Mucosa of descending colon (tissue), 3 donors: Measurements from ENCODE around the gene NNT. TPM values are rescaled to one million over a fixed set of nuclear protein-coding genes. Genes with fewer than 3 reads are reported as not detected.

Experiments
- ATAC-seq: fragments of 200-7000 bp; cut with Tn5 transposase; one replicate; pipeline ENCODE4 v1.9.1; 2020; ENCODE audit warnings: mild to moderate bottlenecking, moderate library complexity
- DNase-seq, 3 donors: peaks; one replicate each; pipeline ENCODE4 v3.0.0-alpha.2; 2020
- H3K36me3 ChIP-seq: fragments of 200-600 bp; one replicate; pipeline ENCODE4 v1.8.0; 2021; ENCODE audit warnings: low read depth, mild to moderate bottlenecking
- H3K4me1 ChIP-seq: fragments of 200-600 bp; one replicate; pipeline ENCODE4 v1.8.0; 2021; ENCODE audit warnings: low read depth, mild to moderate bottlenecking
- H3K4me3 ChIP-seq: fragments of 200-600 bp; one replicate; pipeline ENCODE4 v1.8.0; 2021; ENCODE audit warnings: mild to moderate bottlenecking
- H3K9me3 ChIP-seq: fragments of 200-600 bp; one replicate; pipeline ENCODE4 v1.8.0; 2021; ENCODE audit warnings: mild to moderate bottlenecking
- intact Hi-C, 2 donors: fragments of 100-400 bp; cut with DNase I in 1 of 2; cut with micrococcal nuclease in 1 of 2; formaldehyde crosslinking; loops; one replicate each; pipeline versions ENCODE4 v1.11.0 to v1.11.1; 2022; cut with DNase I, micrococcal nuclease
- total RNA-seq, 3 donors: library from RNA; stranded (reverse); fragmentation: NEBNext Ultra II Directional in 2 of 3; extraction: Animal tissue kit (Norgen Biotek cat#: 25700) in 2 of 3; gene quantifications; one replicate each; pipeline versions ENCODE4 v1.2.1 to v1.2.4, GENCODE V29; 2021 to 2023
- TF ChIP-seq, protein P1 (sequence below): fragments of 200-600 bp; IDR thresholded peaks from one replicate; pipeline ENCODE4 v1.8.0; 2022; ENCODE audit warnings: antibody characterized with exemption, mild to moderate bottlenecking
- donor health status: DM: no; HTN: no; CAD: no; lungs with moderate emphysema.
- donor health status: DM: no; HTN: no; CAD: no.
- donor health status: DM: no; HTN: yes; CAD: no.

NNT gene
- total RNA-seq, 3 donors from 2014 or later, result 111 to 121 (median 119) TPM

DNA sequence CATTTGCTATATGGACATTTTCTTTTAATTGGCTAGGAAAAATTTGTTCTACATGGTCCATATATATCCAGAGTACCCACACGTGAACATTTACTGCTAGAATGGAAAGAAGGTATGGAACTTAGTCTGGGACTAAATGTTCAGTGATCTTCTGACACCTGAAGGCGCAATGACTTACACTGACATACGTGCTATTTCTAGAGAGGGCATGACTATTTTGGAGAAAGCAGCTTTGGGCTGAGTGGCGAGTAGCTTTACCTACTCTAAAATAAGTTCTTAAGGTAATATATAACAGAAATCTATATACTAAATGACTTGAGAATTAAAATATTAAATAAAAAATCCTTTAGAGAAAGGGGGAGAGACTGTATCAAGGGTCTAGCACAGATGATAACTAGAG lies 10.4 kb downstream of the NNT start:
- Histone ChIP-seq H3K4me3 (no peak overlapping the region), H3K9me3 (no peaks in the 10 kb centered on the region), H3K4me1 (no peaks in the 10 kb centered on the region), H3K36me3 (peaks cover 4% of the 10 kb centered on the region)
- DNase-seq (no peak), ATAC-seq (no peak)
- TF ChIP-seq, protein P1, sequence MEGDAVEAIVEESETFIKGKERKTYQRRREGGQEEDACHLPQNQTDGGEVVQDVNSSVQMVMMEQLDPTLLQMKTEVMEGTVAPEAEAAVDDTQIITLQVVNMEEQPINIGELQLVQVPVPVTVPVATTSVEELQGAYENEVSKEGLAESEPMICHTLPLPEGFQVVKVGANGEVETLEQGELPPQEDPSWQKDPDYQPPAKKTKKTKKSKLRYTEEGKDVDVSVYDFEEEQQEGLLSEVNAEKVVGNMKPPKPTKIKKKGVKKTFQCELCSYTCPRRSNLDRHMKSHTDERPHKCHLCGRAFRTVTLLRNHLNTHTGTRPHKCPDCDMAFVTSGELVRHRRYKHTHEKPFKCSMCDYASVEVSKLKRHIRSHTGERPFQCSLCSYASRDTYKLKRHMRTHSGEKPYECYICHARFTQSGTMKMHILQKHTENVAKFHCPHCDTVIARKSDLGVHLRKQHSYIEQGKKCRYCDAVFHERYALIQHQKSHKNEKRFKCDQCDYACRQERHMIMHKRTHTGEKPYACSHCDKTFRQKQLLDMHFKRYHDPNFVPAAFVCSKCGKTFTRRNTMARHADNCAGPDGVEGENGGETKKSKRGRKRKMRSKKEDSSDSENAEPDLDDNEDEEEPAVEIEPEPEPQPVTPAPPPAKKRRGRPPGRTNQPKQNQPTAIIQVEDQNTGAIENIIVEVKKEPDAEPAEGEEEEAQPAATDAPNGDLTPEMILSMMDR, result no peak
- intact Hi-C loops, result no loop called here

DNA sequence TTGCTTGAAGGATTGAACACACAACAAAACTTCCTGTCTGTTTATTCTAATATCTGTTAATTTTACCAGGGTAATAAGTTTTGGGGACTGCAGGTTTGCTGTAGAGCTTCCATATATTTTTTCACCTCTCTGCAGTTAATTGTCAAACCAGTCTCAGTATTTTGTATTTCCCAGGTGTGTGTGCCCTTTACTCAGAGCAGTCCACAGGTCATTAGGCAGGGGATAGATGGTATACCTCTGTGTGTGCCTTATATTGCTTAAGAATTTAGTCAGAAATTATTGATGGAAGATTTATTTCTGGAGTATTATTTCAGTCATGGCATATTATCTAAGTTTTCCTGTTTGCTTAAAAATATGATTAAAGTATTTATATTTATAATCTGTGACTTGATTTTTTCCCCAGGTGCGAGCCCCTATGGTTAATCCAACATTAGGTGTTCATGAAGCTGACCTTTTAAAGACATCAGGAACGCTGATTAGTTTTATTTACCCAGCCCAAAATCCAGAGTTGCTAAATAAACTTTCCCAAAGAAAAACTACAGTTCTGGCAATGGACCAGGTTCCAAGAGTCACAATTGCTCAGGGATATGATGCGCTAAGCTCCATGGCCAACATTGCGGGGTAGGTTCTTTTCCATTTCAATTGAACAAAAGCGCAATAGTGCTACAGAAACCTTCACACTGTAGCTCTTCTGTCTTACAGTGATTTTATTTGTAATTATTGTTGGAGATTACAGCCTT lies 12.6 kb downstream of the NNT start:
- Histone ChIP-seq H3K4me3 (no peak overlapping the region), H3K4me1 (no peaks in the 10 kb centered on the region), H3K36me3 (peaks cover 4% of the 10 kb centered on the region), H3K9me3 (no peaks in the 10 kb centered on the region)
- no peak for DNase-seq
- intact Hi-C loops, result no loop called here
- TF ChIP-seq, protein P1, result no peak
- ATAC-seq, result no peak

DNA sequence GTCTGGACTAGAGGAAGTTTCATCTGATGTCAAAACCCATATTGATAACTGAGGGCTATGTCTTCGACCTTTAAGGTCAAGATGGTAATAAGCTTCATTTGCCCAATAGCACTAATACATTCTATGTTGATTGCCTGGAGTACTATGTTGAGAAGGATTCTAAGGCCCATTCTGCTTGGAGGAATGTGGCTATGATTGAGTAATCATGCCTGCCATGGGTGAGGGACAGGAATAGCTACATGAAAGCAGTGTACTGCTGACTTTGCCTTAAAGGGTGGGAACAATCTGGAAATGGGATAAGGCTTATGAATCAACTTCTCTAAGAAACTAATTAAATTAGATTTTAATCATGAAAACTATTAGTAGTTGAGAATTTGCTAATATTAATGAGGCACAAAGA lies 13.6 kb downstream of the NNT start:
- ATAC-seq (no peak), DNase-seq (no peak)
- TF ChIP-seq, protein P1, result no peak
- intact Hi-C loops, result no loop called here
- H3K4me1 ChIP-seq, result no peaks in the 10 kb centered on the region
- H3K36me3 ChIP-seq, result peaks cover 4% of the 10 kb centered on the region
- H3K4me3 ChIP-seq, result no peak overlapping the region
- H3K9me3 ChIP-seq, result no peaks in the 10 kb centered on the region

DNA sequence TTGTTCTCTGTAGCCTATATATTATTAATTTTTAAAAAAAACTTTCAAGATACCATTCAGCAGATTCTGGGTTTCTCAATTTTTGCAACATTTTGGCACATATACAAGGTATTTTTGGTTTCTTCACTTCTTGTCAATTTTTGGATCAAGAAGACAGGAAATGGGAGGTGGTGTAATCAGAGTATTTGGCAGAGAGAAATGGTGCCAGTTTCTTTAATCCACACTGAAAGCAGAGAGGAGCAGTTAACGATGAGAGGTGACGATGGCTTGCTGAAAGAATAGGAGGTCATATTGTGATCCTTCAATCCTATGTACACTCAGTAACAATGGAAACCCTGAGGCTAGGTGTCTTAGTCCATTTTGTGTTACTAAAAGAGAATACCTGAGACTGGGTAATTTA lies 16.4 kb downstream of the NNT start:
- intact Hi-C loops, result no loop called here
- ATAC-seq, result no peak

DNA sequence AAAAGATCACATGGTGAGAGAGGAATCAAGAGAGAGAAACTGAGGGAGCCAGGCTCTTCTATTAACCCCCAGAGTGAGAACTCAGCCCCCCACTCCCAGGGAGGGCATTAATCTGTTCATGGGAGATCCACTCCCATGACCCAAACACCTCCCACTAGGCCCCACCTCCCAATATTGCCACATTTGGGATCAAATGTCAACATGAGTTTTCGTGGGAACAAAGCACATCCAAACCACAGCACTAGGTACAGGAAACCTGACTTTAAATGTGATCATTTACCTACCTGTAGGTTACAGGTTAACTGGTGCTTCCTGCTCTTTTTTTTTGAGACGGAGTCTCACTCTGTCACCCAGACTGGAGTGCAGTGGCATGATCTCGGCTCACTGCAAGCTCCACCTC lies 16.9 kb downstream of the NNT start:
- no peaks in the 10 kb centered on the region for H3K4me1 ChIP-seq
- TF ChIP-seq, protein P1, result no peak
- DNase-seq (no peak), ATAC-seq (no peak)
- intact Hi-C loops, result no loop called here
- H3K36me3 ChIP-seq, result no peaks in the 10 kb centered on the region
- H3K9me3 ChIP-seq, result no peaks in the 10 kb centered on the region
- no peak overlapping the region for H3K4me3 ChIP-seq

More for the DNA sequence above, 16.4 kb downstream of the NNT start:
- H3K4me1 ChIP-seq, result no peaks in the 10 kb centered on the region
- no peak overlapping the region for H3K4me3 ChIP-seq
- DNase-seq, result no peak
- TF ChIP-seq, protein P1, result no peak
- H3K9me3 ChIP-seq, result no peaks in the 10 kb centered on the region
- no peaks in the 10 kb centered on the region for H3K36me3 ChIP-seq
